ENCODE data around the gene MICAL3. TPM values are rescaled to one million over a fixed set of nuclear protein-coding genes. Genes with fewer than 3 reads are reported as not detected.
A peak's percentile ranks its signal among the peaks of the same experiment; 100 is the strongest.
"Not testable (repeated sequence)": the region's sequence is repeated elsewhere in the genome, so short reads cannot be mapped to it uniquely, and the experiment has no call there.

Gene MICAL3
- total RNA-seq, 1 donor from 2014 or later: 47.5 TPM

DNA sequence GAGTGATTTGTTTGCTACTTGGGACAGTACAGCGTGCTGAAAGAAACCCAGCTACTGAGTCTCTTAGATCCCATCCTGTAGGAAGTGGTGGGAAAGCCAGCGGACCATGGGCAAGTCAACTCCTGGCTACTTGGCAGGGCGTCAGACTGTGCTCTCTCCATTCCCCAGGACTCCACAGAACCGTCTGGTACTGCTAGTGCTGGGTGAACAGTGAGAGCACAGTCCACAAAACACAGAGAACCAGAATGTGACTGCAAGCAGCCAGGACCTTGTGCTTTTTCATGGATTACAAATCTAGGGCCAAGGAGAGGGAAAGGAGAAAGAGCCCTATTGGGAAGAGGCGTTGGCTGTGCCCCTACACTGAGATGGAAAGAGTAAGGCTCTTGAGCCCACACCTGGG is 260.3 kb downstream of the MICAL3 start:
- H3K4me3 ChIP-seq (ENCODE audit: low read depth, low read length): no peak overlapping the region
- DNase-seq (ENCODE audit: low read depth): no peak
- TF ChIP-seq CTCF (conservative IDR thresholded peaks at IDR 0.05; ENCODE audit: low read depth, low read length): no peak

DNA sequence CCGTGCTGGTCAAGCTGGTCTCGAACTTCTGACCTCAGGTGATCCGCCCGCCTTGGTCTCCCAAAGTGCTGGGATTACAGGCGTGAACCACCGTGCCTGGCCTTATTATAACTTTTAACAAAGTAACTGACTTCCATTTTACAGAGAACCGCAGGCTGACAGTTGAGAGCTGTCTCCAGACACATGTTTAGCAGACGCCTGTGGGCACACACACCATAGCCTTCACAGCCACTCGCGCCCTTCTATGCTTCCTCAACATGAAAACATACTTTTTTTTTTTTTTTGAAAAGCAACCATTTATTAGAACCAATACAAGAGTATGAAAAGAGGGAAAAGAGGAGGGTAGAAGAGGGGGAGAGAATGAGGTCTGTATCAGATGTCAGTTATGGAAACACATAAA is 260.9 kb downstream of the MICAL3 start:
- not testable (repeated sequence) for H3K4me3 ChIP-seq (ENCODE audit: low read depth, low read length); DNase-seq (ENCODE audit: low read depth)

DNA sequence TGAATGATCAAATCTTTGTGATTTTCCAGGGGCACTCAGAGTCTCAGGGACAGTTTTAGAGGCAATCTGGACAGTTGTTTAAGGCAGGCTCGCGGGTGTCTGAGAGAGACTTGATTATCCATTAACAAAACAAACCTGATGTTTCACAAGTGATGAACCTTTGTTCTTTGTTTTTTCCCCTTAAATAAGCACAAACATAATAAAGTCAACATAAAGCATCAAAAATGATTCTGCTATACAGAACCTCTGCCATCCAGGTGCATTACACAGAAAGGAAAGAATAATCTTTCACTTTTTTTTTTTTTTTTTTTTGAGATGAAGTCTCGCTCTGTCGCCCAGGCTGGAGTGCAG is 263.2 kb downstream of the MICAL3 start:
- no peak overlapping the region for H3K4me3 ChIP-seq (ENCODE audit: low read depth, low read length)
- TF ChIP-seq CTCF (conservative IDR thresholded peaks at IDR 0.05; ENCODE audit: low read depth, low read length): no peak
- no peak for DNase-seq (ENCODE audit: low read depth)

DNA sequence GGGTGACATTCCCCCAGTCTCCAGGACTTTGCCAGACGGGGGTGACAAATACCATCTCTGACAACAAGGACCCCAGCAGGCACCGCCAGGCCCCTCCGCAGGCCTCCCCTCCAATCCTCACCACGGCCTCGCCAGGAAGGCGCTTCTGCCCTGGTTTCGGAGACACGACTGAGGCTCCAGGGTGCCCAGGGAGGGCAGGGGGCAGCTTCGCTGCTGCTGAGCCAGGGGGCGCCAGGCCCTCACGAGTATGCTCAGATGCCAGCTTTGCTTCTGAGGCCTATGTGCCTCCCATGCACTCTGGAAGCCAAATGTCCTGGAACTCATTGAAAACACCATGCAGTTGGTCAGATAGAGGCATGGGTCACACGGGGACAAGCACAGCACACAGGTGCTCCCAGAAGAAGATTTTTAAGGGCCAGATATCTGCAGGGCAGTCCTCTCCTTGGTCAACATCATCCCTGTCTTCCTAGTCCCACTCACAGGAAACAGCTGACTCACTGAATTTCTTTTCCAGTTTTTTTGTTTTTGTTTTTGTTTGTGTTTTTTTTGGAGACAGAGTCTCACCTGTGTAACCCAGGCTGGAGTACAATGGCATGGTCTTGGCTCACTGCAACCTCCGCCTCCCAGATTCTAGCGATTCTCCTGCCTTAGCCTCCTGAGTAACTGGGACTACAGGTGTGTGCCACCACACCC is 270.0 kb downstream of the MICAL3 start:
- no peak for DNase-seq (ENCODE audit: low read depth)
- no peak overlapping the region for H3K4me3 ChIP-seq (ENCODE audit: low read depth, low read length)
- TF ChIP-seq CTCF (conservative IDR thresholded peaks at IDR 0.05; ENCODE audit: low read depth, low read length): peak; percentile 73

- TF ChIP-seq CTCF (conservative IDR thresholded peaks at IDR 0.05; ENCODE audit: low read depth, low read length): no peak
- no peak overlapping the region for H3K4me3 ChIP-seq (ENCODE audit: low read depth, low read length)
- DNase-seq (ENCODE audit: low read depth): no peak
Observed at GRCh38 chr22:17753401-17753989, 270.9 kb downstream of the MICAL3 start.

- DNase-seq (ENCODE audit: low read depth): no peak
- no peak overlapping the region for H3K4me3 ChIP-seq (ENCODE audit: low read depth, low read length)
- no peak for TF ChIP-seq CTCF (conservative IDR thresholded peaks at IDR 0.05; ENCODE audit: low read depth, low read length)
Observed at GRCh38 chr22:17751596-17751995, 272.8 kb downstream of the MICAL3 start.

- TF ChIP-seq CTCF (conservative IDR thresholded peaks at IDR 0.05; ENCODE audit: low read depth, low read length): no peak
- no peak for DNase-seq (ENCODE audit: low read depth)
- no peak overlapping the region for H3K4me3 ChIP-seq (ENCODE audit: low read depth, low read length)
Observed at GRCh38 chr22:17749605-17750395, 274.6 kb downstream of the MICAL3 start.
